ENCODE results near the gene LSM14A.

DNA sequence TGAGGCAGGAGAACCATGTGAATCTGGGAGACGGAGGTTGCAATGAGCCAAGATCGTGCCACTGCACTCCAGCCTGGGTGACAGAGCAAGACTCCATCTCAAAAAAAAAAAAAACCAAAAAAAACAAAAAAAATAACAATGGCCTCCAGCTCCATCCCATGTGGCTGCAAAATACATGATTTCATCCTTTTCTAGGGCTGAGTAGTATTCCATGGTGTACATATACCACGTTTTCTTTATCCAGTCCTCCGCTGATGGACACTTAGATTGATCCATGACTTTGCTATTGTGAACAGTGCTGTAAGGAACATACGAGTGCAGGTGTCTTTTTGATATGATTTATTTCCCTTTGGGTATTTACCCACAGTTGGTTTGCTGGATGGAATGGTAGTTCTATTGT, 20.9 kb upstream of the LSM14A start:
- TF ChIP-seq SP1 (IDR thresholded peaks at IDR 0.05; ENCODE audit: low read depth, low read length) (no peak), EP300 (IDR thresholded peaks at IDR 0.05; ENCODE audit: borderline replicate concordance in 1 of 2, low read depth in 2 of 2, low read length in 2 of 2) (no peak), CREB1 (IDR thresholded peaks at IDR 0.05) (no peak), POLR2A (IDR thresholded peaks at IDR 0.05; ENCODE audit: control extremely low read depth in 1 of 2, low read depth in 2 of 2, low read length in 2 of 2) (no peak), POLR2AphosphoS5 (IDR thresholded peaks at IDR 0.05; ENCODE audit: low read depth, low read length) (no peak), RNF2 (IDR thresholded peaks at IDR 0.05; ENCODE audit: borderline replicate concordance, low read depth, low read length, missing control alignments, poor library complexity, severe bottlenecking) (no peak), RAD21 (IDR thresholded peaks at IDR 0.05 in 1 of 2, conservative IDR thresholded peaks at IDR 0.05 in 1 of 2; ENCODE audit: low read depth in 2 of 2, low read length in 2 of 2) (no peak), CHD1 (IDR thresholded peaks at IDR 0.05; ENCODE audit: low read depth, low read length) (no peak), CHD2 (IDR thresholded peaks at IDR 0.05; ENCODE audit: low read length) (no peak), JUND (IDR thresholded peaks at IDR 0.05; ENCODE audit: low read length) (no peak), SUZ12 (IDR thresholded peaks at IDR 0.05; ENCODE audit: low read length) (no peak), TCF12 (IDR thresholded peaks at IDR 0.05; ENCODE audit: low read depth, low read length) (no peak)
- TF ChIP-seq, protein P1, sequence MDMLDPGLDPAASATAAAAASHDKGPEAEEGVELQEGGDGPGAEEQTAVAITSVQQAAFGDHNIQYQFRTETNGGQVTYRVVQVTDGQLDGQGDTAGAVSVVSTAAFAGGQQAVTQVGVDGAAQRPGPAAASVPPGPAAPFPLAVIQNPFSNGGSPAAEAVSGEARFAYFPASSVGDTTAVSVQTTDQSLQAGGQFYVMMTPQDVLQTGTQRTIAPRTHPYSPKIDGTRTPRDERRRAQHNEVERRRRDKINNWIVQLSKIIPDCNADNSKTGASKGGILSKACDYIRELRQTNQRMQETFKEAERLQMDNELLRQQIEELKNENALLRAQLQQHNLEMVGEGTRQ (IDR thresholded peaks at IDR 0.05; ENCODE audit: low read length): no peak
- TF ChIP-seq, protein P2, sequence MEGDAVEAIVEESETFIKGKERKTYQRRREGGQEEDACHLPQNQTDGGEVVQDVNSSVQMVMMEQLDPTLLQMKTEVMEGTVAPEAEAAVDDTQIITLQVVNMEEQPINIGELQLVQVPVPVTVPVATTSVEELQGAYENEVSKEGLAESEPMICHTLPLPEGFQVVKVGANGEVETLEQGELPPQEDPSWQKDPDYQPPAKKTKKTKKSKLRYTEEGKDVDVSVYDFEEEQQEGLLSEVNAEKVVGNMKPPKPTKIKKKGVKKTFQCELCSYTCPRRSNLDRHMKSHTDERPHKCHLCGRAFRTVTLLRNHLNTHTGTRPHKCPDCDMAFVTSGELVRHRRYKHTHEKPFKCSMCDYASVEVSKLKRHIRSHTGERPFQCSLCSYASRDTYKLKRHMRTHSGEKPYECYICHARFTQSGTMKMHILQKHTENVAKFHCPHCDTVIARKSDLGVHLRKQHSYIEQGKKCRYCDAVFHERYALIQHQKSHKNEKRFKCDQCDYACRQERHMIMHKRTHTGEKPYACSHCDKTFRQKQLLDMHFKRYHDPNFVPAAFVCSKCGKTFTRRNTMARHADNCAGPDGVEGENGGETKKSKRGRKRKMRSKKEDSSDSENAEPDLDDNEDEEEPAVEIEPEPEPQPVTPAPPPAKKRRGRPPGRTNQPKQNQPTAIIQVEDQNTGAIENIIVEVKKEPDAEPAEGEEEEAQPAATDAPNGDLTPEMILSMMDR (IDR thresholded peaks at IDR 0.05; ENCODE audit: control extremely low read depth in 1 of 3, insufficient read depth in 1 of 3, low read depth in 1 of 3, low read length in 3 of 3): no peak
